K562 (cell line): ENCODE data around the gene ATP5MC3. TPM values are rescaled to one million over a fixed set of nuclear protein-coding genes. Genes with fewer than 3 reads are reported as not detected.

Experiments used
- ATAC-seq: fragments of 200-7000 bp; cut with Tn5 transposase; 3 replicates; pipeline ENCODE4 v1.9.1; 2020; ENCODE audit warnings: moderate library complexity
- BruUV-seq: library from RNA; stranded (reverse); fragments of 400-500 nt; replicated peaks from 2 replicates; lab custom pipeline; 2021; lab: Mats Ljungman, UMichigan
- CTCF ChIA-PET: fragments of 300-600 bp; formaldehyde crosslinking; extraction: SDS; loops from one replicate; lab custom pipeline; 2021; ENCODE audit warnings: low intra/inter-chr PET ratio; lab: Yijun Ruan, JAX
- POLR2A ChIA-PET: fragments of 300-600, 350-650 bp; sonication (Branson Sonifier 250); formaldehyde crosslinking; extraction: SDS; loops from one replicate; lab custom pipeline; 2021; ENCODE audit warnings: antibody characterized with exemption, inconsistent platforms; lab: Yijun Ruan, JAX
- DNase-seq, 4 experiments: peaks; one replicate each; pipeline versions ENCODE4 v3.0.0 to v3.0.0-alpha.2; 2011 to 2018; ENCODE audit warnings: low spot score in 3 of 4, mixed read lengths in 3 of 4; ENCODE audit errors: extremely low read depth in 1 of 4
- FAIRE-seq: peaks from 2 replicates; lab custom pipeline; 2011; peaks lifted over from hg19 to GRCh38; lab: Jason Lieb, UNC
- H2AFZ ChIP-seq: 2 replicates; pipeline ENCODE4 v1.6.0; 2011; ENCODE audit warnings: low read depth, low read length, control low read depth, inconsistent platforms
- H3K27ac ChIP-seq: fragments of 200-600 bp; 3 replicates; pipeline ENCODE4 v1.8.0; 2011; ENCODE audit warnings: low read depth, mild to moderate bottlenecking, control low read depth, inconsistent platforms, low read length, moderate library complexity, mixed read lengths; ENCODE audit errors: extremely low read depth
- H3K27me3 ChIP-seq, 2 experiments: fragments of 300-600 bp in 1 of 2; 2 replicates in 1 of 2; 3 replicates in 1 of 2; pipeline versions ENCODE4 v1.6.0 to v1.8.0; 2011; ENCODE audit warnings: inconsistent platforms in 2 of 2, low read length in 2 of 2, mild to moderate bottlenecking in 1 of 2, mixed read lengths in 1 of 2, moderate library complexity in 1 of 2; ENCODE audit not compliant: control insufficient read depth in 2 of 2, insufficient read depth in 2 of 2
- H3K36me3 ChIP-seq: fragments of 300-600 bp; 3 replicates; pipeline ENCODE4 v1.8.0; 2011; ENCODE audit warnings: mild to moderate bottlenecking, low read length, inconsistent platforms; ENCODE audit not compliant: control insufficient read depth, insufficient read depth
- H3K4me1 ChIP-seq, 2 experiments: fragments of 200-600 bp in 1 of 2; replicated peaks in 1 of 2; 2 replicates in 1 of 2; 3 replicates in 1 of 2; pipeline versions ENCODE4 v1.5.1 to v1.8.0; 2011; ENCODE audit warnings: inconsistent platforms in 2 of 2, low read length in 2 of 2, mild to moderate bottlenecking in 1 of 2, mixed read lengths in 1 of 2, moderate library complexity in 1 of 2; ENCODE audit not compliant: control insufficient read depth in 2 of 2, insufficient read depth in 2 of 2
- H3K4me2 ChIP-seq: 2 replicates; pipeline ENCODE4 v1.6.1; 2011; ENCODE audit warnings: low read length, control low read depth, inconsistent platforms, mixed read lengths; ENCODE audit not compliant: insufficient read depth
- H3K4me3 ChIP-seq: fragments of 200-600 bp; sonication (generic), shearing (Covaris generic); 2 replicates; pipeline ENCODE4 v1.5.1; 2016; ENCODE audit warnings: control low read depth, inconsistent platforms
- H3K79me2 ChIP-seq: fragments of 200-600 bp; 3 replicates; pipeline ENCODE4 v1.8.0; 2011; ENCODE audit warnings: low read length, inconsistent platforms; ENCODE audit not compliant: control insufficient read depth, insufficient read depth
- H3K9ac ChIP-seq, 2 experiments: 2 replicates each; pipeline versions ENCODE4 v1.6.0 to v1.6.1; 2011; ENCODE audit warnings: low read depth in 2 of 2, low read length in 2 of 2, control low read depth in 1 of 2, inconsistent platforms in 1 of 2, mild to moderate bottlenecking in 1 of 2, mixed read lengths in 1 of 2; ENCODE audit not compliant: insufficient read depth in 1 of 2
- H3K9me1 ChIP-seq: one replicate; pipeline ENCODE4 v1.6.0; 2011; ENCODE audit warnings: inconsistent platforms, mild to moderate bottlenecking, low read length, moderate library complexity; ENCODE audit not compliant: control insufficient read depth, insufficient read depth
- H3K9me3 ChIP-seq: replicated peaks from 2 replicates; pipeline ENCODE4 v1.5.1; 2011; ENCODE audit warnings: low read depth, low read length, inconsistent platforms; ENCODE audit not compliant: control insufficient read depth, insufficient read depth
- H4K20me1 ChIP-seq: replicated peaks from 2 replicates; pipeline ENCODE4 v1.6.1; 2011; ENCODE audit warnings: low read length, inconsistent platforms, mixed read lengths; ENCODE audit not compliant: control insufficient read depth, insufficient read depth
- BCL6 ChIP-seq: fragments of 250-450 bp; sonication (Bioruptor Pico); IDR thresholded peaks from 2 replicates; pipeline ENCODE4 v1.4.0; 2020
- FOSL1 ChIP-seq: fragments of 200-800 bp; sonication (Bioruptor generic); conservative IDR thresholded peaks from 2 replicates; pipeline ENCODE4 v1.6.1; 2016; ENCODE audit warnings: missing genetic modification characterization, missing compliant biosample characterization
- RNF2 ChIP-seq: sonication (generic); IDR thresholded peaks from 2 replicates; pipeline ENCODE4 v1.6.1; 2016
- TCF7 ChIP-seq: sonication (generic); IDR thresholded peaks from 2 replicates; pipeline ENCODE4 v1.6.1; 2016; ENCODE audit warnings: antibody characterized with exemption, borderline replicate concordance
- ZNF354B ChIP-seq: fragments of 250-450 bp; sonication (Bioruptor Pico); IDR thresholded peaks from 2 replicates; pipeline ENCODE4 v1.4.0; 2020
- WGBS: fragments of 100-300 bp; shearing (Covaris generic); methylation state at CpG from one replicate; pipeline ENCODE4 v1.1.6; 2016; ENCODE audit warnings: low coverage, mixed read lengths; ENCODE audit not compliant: insufficient coverage; ENCODE audit errors: missing lambda C conversion rate; 5-methylcytosine and 5-hydroxymethylcytosine counted together
- in situ Hi-C: fragments of 300-500 bp; cut with MboI; formaldehyde crosslinking; loops from 4 replicates; pipeline ENCODE4 v1.15.0; 2018; ENCODE audit warnings: inconsistent platforms, mixed read lengths
- intact Hi-C: fragments of 100-400 bp; cut with micrococcal nuclease; formaldehyde crosslinking; loops from 2 replicates; pipeline ENCODE4 v1.14.2; 2022
- polyA plus RNA-seq, 8 experiments: library from polyadenylated mRNA; depleted of rRNA in 4 of 8; stranded (reverse) in 5 of 8; unstranded in 3 of 8; fragments of >200 nt; fragmentation: Nextera tagmentation in 2 of 8; fragmentation: Illumina TruSeq in 1 of 8; extraction: Ambion mirVana in 2 of 8; extraction: Trizol in 1 of 8; gene quantifications; 2 replicates each; pipeline versions ENCODE4 v1.2.1 to v1.2.3, GENCODE V29; 2011 to 2014; ENCODE audit warnings: inconsistent platforms in 1 of 8, missing spikeins in 1 of 8
- total RNA-seq, 7 experiments: library from RNA; depleted of rRNA in 6 of 7; stranded (reverse); fragments of >200 nt in 6 of 7; fragmentation: Illumina TruSeq in 2 of 7; extraction: Trizol in 2 of 7; gene quantifications; 2 replicates each; pipeline versions ENCODE4 v1.2.1 to v1.2.3, GENCODE V29; 2011 to 2021; ENCODE audit warnings: low replicate concordance in 1 of 7
- TF ChIP-seq, protein P1 (sequence below), 2 experiments: fragments of 450-650 bp; formaldehyde crosslinking in 1 of 2; IDR thresholded peaks; 2 replicates each; pipeline versions ENCODE4 v1.4.0 to v1.6.1; 2014 to 2020; ENCODE audit warnings: mild to moderate bottlenecking in 2 of 2, borderline replicate concordance in 1 of 2, low read depth in 1 of 2

ATP5MC3 gene
- total and polyA plus RNA-seq, 9 of the 15 experiments (the other 6 are each of a cell fraction or from before 2014, with no cell fraction given): 423 to 2,565 (median 1,012) TPM

GRCh38 chr2:175205523-175205922 is 24.0 kb upstream of the ATP5MC3 start:
- Histone ChIP-seq H3K9me1 (no peaks in the 10 kb centered on the region), H3K4me2 (no peak overlapping the region), H4K20me1 (no peaks in the 10 kb centered on the region), H3K4me1 (no peaks in the 10 kb centered on the region), H3K9ac (no peak overlapping the region), H3K4me3 (no peak overlapping the region), H3K36me3 (no peaks in the 10 kb centered on the region), H3K9me3 (no peaks in the 10 kb centered on the region), H3K27ac (no peak overlapping the region), H3K27me3 (no peaks in the 10 kb centered on the region), H2AFZ (no peak overlapping the region), H3K79me2 (no peaks in the 10 kb centered on the region)
- TF ChIP-seq FOSL1 (0 out of 2 replicates have a peak, but pooled peaks have one; percentile 31), BCL6 (CRISPR knock-in tag) (no peak)
- ChIA-PET POLR2A (interaction anchor here (1.0 kb wide), 1 partner anchor 15 kb away, joined by 3 read pairs; no protein-coding TSS in a partner anchor), CTCF (no interaction called here)
- WGBS: 3% methylated on average over 3 of the region's 3 CpGs
- intact Hi-C loops: no loop called here
- in situ Hi-C loops: no loop called here
- no TSS peak for BruUV-seq
- no peak for ATAC-seq
- FAIRE-seq: no peak
- DNase-seq: no peak

DNA sequence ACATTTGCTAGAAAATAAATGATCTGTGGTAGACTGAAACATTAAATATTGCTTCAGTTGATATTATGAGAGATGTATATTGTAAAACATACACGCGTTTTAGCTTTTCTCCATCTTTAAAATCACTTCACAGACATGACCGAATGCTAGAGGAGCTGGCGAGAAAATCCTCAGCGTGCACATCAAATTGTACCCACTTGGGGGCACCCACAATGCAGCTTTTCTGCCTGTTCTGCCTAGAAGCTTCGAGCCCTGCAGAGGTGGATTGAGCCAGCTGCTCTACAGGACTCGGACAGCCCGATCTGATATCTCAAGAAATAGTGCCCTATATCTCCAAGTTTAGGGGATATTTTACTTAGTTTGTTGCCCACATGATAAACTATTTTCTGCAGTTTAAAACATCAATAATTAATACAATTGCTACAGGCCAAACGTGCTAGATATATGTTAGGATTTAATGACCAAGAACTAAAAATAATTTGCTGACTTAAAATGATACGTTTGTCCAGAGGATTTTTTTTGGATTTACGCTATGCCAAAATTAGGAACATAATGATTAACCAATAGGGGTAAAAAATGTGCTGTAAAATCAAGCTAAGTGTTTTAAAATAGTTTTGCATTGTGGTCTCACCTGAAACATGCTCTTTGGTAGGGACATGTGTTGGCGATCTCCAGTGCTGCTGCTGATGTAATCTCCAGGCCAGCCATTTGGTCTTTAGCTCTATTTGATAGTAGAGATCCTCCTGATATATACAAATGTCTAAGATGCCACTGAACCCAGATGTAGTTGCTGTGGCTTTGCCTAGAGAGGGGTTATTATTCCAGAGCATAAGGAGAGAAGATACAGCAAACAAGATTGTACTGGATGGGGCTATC is 22.3 kb upstream of the ATP5MC3 start:
- Histone ChIP-seq H3K79me2 (no peaks in the 10 kb centered on the region), H3K9ac (no peak overlapping the region), H3K36me3 (no peaks in the 10 kb centered on the region), H3K27ac (no peak overlapping the region), H3K4me3 (no peak overlapping the region), H4K20me1 (no peaks in the 10 kb centered on the region), H3K4me2 (no peak overlapping the region), H3K9me3 (no peaks in the 10 kb centered on the region), H3K4me1 (no peaks in the 10 kb centered on the region), H3K9me1 (no peaks in the 10 kb centered on the region), H3K27me3 (no peaks in the 10 kb centered on the region), H2AFZ (no peak overlapping the region)
- FAIRE-seq: peak; percentile 78
- no TSS peak for BruUV-seq
- peak in 3 of 4 experiments; percentile 19 to 58 (median 36) for DNase-seq
- intact Hi-C loops (loop anchor here (5.0 kb wide), 1 partner anchor 78 kb away; no protein-coding TSS in a partner anchor), in situ Hi-C loops (no loop called here)
- POLR2A ChIA-PET: interaction anchor here (0.6 to 1.4 kb wide), 4 partner anchors 18 to 1280 kb away, joined by 3 to 6 read pairs (median 3); no protein-coding TSS in a partner anchor
- WGBS: under 1% methylated on average over 12 of the region's 12 CpGs
- peak; percentile 99 for ATAC-seq
- CTCF ChIA-PET: interaction anchor here (0.5 kb wide), 1 partner anchor 1612 kb away, joined by 3 read pairs; no protein-coding TSS in a partner anchor
- TF ChIP-seq TCF7 (no peak), RNF2 (no peak), ZNF354B (CRISPR knock-in tag) (no peak)
- TF ChIP-seq, protein P1, sequence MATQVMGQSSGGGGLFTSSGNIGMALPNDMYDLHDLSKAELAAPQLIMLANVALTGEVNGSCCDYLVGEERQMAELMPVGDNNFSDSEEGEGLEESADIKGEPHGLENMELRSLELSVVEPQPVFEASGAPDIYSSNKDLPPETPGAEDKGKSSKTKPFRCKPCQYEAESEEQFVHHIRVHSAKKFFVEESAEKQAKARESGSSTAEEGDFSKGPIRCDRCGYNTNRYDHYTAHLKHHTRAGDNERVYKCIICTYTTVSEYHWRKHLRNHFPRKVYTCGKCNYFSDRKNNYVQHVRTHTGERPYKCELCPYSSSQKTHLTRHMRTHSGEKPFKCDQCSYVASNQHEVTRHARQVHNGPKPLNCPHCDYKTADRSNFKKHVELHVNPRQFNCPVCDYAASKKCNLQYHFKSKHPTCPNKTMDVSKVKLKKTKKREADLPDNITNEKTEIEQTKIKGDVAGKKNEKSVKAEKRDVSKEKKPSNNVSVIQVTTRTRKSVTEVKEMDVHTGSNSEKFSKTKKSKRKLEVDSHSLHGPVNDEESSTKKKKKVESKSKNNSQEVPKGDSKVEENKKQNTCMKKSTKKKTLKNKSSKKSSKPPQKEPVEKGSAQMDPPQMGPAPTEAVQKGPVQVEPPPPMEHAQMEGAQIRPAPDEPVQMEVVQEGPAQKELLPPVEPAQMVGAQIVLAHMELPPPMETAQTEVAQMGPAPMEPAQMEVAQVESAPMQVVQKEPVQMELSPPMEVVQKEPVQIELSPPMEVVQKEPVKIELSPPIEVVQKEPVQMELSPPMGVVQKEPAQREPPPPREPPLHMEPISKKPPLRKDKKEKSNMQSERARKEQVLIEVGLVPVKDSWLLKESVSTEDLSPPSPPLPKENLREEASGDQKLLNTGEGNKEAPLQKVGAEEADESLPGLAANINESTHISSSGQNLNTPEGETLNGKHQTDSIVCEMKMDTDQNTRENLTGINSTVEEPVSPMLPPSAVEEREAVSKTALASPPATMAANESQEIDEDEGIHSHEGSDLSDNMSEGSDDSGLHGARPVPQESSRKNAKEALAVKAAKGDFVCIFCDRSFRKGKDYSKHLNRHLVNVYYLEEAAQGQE (IDR thresholded peaks at IDR 0.05; ENCODE audit: borderline replicate concordance): peak; percentile 26; the same call in 1 of the 2 replicates
- TF ChIP-seq, protein P1 (CRISPR knock-in tag; IDR thresholded peaks at IDR 0.05; ENCODE audit: low read depth): no peak
